Glutamatergic neuron (in vitro differentiated cells): ENCODE data around the gene CDK2. TPM values are rescaled to one million over a fixed set of nuclear protein-coding genes. Genes with fewer than 3 reads are reported as not detected.
A peak's percentile ranks its signal among the peaks of the same experiment; 100 is the strongest.
"Not testable (repeated sequence)": the region's sequence is repeated elsewhere in the genome, so short reads cannot be mapped to it uniquely, and the experiment has no call there.

ENCODE experiments used
- DNase-seq: peaks from one replicate; pipeline ENCODE4 v3.0.0; 2022
- H3K27ac Mint-ChIP-seq: one replicate; pipeline ENCODE4 v1.8.0; 2020; ENCODE audit warnings: mild to moderate bottlenecking, mixed read lengths, inconsistent platforms; ENCODE audit not compliant: unreplicated experiment
- H3K27me3 Mint-ChIP-seq: one replicate; pipeline ENCODE4 v1.8.0; 2020; ENCODE audit warnings: mild to moderate bottlenecking, moderate library complexity, mixed read lengths, inconsistent platforms; ENCODE audit not compliant: unreplicated experiment
- H3K36me3 Mint-ChIP-seq: one replicate; pipeline ENCODE4 v1.8.0; 2020; ENCODE audit warnings: mild to moderate bottlenecking, mixed read lengths, inconsistent platforms; ENCODE audit not compliant: unreplicated experiment
- H3K4me1 Mint-ChIP-seq: one replicate; pipeline ENCODE4 v1.8.0; 2020; ENCODE audit warnings: mild to moderate bottlenecking, low read depth, mixed read lengths, inconsistent platforms; ENCODE audit not compliant: unreplicated experiment
- H3K4me3 Mint-ChIP-seq: one replicate; pipeline ENCODE4 v1.8.0; 2020; ENCODE audit warnings: mild to moderate bottlenecking, mixed read lengths, inconsistent platforms; ENCODE audit not compliant: unreplicated experiment
- H3K9me3 Mint-ChIP-seq: one replicate; pipeline ENCODE4 v1.8.0; 2020; ENCODE audit warnings: mild to moderate bottlenecking, moderate library complexity, mixed read lengths, inconsistent platforms; ENCODE audit not compliant: unreplicated experiment
- long read RNA-seq: library from polyadenylated mRNA; unstranded; transcript quantifications from one replicate; pipeline ENCODE4 v2.0.0, GENCODE V29; 2020; ENCODE audit not compliant: unreplicated experiment
- total RNA-seq: library from RNA; stranded (reverse); fragmentation: NEBNext Ultra II Directional; extraction: Animal tissue kit (Norgen Biotek cat#: 25700); gene quantifications from one replicate; pipeline ENCODE4 v1.2.1, GENCODE V29; 2021; ENCODE audit not compliant: unreplicated experiment
- TF ChIP-seq, protein P1 (sequence below): fragments of 200-600 bp; sonication (generic); IDR thresholded peaks from one replicate; pipeline ENCODE4 v1.5.0; 2021; ENCODE audit not compliant: partially characterized antibody, unreplicated experiment

The CDK2 gene
- 20.5 TPM for total RNA-seq
- long read RNA-seq, transcript CDK2-201 (7 exons, 2,296 nt), result major isoform, 8 of 9 reads
- long read RNA-seq, partial matches to known transcripts, result 0 of 9 reads
- long read RNA-seq, other reads (novel, unspliced or antisense), result 0 of 9 reads

DNA sequence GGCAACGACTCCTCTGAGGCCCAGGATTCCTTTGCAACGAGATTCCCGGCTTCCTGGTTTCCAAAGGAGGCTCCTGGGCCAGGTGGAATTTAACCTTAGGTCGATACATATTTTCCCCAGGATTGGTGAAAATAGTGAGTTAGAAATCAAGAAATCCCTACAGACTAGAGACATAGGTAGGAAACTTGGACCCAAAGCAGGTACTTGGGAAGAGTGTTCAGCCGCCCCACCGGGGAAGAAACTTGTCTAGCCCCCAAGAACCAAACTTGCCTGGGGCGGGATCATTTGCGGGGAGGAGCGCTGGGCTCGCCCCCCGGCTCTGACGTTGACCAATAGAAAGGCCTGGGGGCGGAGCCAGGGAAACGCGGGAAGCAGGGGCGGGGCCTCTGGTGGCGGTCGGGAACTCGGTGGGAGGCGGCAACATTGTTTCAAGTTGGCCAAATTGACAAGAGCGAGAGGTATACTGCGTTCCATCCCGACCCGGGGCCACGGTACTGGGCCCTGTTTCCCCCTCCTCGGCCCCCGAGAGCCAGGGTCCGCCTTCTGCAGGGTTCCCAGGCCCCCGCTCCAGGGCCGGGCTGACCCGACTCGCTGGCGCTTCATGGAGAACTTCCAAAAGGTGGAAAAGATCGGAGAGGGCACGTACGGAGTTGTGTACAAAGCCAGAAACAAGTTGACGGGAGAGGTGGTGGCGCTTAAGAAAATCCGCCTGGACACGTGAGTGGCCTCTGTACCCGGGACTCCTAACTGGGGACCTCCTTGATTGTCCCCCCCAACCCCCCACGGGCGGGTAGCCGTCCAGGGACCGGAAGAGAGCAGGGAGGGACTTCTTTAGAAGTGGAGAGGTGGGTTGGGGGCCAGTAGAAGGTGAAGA is at the start of gene CDK2:
TSS of gene CDK2 (plus strand) at position 423 of the 874 bp plus-strand sequence. CDS start at position 602, 179 bp downstream.
- Mint-ChIP-seq H3K27me3 (peaks cover 10% of the 10 kb centered on the region), H3K9me3 (peaks cover 8% of the 10 kb centered on the region), H3K27ac (peak within 1 kb of the TSS; percentile 96), H3K36me3 (no peaks in the 10 kb centered on the region), H3K4me1 (peaks cover 12% of the 10 kb centered on the region), H3K4me3 (peak within 1 kb of the TSS; percentile 89)
- TF ChIP-seq, protein P1, sequence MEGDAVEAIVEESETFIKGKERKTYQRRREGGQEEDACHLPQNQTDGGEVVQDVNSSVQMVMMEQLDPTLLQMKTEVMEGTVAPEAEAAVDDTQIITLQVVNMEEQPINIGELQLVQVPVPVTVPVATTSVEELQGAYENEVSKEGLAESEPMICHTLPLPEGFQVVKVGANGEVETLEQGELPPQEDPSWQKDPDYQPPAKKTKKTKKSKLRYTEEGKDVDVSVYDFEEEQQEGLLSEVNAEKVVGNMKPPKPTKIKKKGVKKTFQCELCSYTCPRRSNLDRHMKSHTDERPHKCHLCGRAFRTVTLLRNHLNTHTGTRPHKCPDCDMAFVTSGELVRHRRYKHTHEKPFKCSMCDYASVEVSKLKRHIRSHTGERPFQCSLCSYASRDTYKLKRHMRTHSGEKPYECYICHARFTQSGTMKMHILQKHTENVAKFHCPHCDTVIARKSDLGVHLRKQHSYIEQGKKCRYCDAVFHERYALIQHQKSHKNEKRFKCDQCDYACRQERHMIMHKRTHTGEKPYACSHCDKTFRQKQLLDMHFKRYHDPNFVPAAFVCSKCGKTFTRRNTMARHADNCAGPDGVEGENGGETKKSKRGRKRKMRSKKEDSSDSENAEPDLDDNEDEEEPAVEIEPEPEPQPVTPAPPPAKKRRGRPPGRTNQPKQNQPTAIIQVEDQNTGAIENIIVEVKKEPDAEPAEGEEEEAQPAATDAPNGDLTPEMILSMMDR, result no peak
- DNase-seq, result peak; percentile 92

DNA sequence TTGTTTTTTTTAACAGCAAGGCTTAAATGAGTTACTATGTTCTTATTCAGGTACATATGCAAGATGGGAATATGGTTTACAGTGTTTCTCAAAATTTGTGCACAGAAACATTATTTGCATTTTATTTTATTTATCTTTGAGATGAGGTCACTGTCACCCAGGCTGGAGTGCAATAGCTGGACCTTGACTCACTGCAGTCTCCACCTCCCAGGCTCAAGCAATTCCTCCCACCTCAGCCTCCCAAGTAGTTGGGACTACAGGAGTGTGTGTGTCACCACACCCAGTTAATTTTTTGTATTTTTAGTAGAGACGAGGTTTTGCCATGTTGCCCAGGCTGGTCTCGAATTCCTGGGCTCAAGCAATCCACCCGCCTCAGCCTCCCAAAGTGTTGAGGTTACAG is 47.6 kb upstream of the CDK2 start:
- H3K4me3 Mint-ChIP-seq, H3K36me3 Mint-ChIP-seq, H3K27ac Mint-ChIP-seq, H3K27me3 Mint-ChIP-seq, DNase-seq, H3K4me1 Mint-ChIP-seq, H3K9me3 Mint-ChIP-seq: not testable (repeated sequence)

DNA sequence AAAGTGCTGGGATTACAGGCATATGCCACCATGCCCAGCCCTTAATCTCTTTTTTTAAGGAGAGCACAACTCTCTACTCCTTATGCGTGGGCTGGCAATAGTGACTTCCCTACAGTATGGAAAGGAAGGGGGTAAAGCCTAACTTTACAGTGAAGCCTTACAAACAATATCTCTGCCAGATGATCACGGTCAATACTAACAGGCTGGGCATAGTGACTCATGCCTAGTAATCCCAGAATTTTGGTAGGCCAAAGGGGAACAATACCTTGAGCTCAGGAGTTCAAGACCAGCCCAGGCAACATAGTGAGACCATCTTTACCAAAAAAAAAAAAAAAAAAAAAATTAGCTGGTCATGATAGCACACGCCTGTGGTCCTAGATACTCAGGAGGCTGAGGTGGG is 44.5 kb upstream of the CDK2 start:
- H3K4me1 Mint-ChIP-seq, result peaks cover 15% of the 10 kb centered on the region
- no peak overlapping the region for H3K27ac Mint-ChIP-seq
- peaks cover 2% of the 10 kb centered on the region for H3K27me3 Mint-ChIP-seq
- H3K9me3 Mint-ChIP-seq, result peaks cover 4% of the 10 kb centered on the region
- H3K4me3 Mint-ChIP-seq, result no peak overlapping the region
- TF ChIP-seq, protein P1, result no peak
- H3K36me3 Mint-ChIP-seq, result no peaks in the 10 kb centered on the region
- no peak for DNase-seq

DNA sequence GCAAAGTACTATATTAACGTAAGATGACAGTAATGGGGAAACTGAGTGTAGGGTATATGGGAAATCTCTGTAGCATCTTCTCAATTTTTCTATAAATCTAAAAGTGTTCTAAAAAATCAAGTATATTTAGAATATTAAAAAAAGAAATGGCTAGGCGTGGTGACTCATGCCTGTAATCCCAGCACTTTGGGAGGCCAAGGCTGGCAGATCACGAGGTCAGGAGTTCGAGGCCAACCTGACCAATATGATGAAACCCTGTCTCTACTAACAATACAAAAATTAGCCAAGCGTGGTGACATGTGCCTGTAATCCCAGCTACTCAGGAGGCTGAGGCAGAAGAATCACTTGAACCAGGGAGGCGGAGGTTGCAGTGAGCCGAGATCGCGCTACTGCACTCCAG is 43.0 kb upstream of the CDK2 start:
- peaks cover 15% of the 10 kb centered on the region for H3K4me1 Mint-ChIP-seq
- H3K36me3 Mint-ChIP-seq, H3K27me3 Mint-ChIP-seq, DNase-seq, H3K27ac Mint-ChIP-seq, H3K9me3 Mint-ChIP-seq, H3K4me3 Mint-ChIP-seq: not testable (repeated sequence)

DNA sequence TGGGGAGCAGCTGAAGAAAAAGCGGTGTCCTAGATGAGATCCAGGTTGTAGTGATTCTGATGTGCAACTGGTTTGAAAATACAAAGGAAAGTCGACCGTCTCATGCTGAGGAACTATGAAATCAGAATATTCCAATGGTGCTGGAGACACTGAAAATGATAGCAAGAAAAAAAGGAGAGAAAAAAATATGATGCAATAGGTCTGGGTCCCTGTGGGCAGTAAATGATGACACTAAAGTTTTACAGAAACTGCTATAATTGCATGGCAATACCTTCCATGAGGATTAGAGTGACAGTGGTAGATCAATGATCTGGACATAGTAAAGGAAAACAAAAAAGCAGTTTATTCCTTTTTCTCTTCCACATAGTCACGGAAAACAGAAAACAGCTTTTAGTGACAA is 41.3 kb upstream of the CDK2 start:
- peaks cover 10% of the 10 kb centered on the region for H3K9me3 Mint-ChIP-seq
- TF ChIP-seq, protein P1, result no peak
- H3K36me3 Mint-ChIP-seq, result no peaks in the 10 kb centered on the region
- H3K4me1 Mint-ChIP-seq, result peaks cover 16% of the 10 kb centered on the region
- no peak for DNase-seq
- peak overlapping the region; percentile 98 for H3K4me3 Mint-ChIP-seq
- H3K27ac Mint-ChIP-seq, result peak overlapping the region; percentile 28
- H3K27me3 Mint-ChIP-seq, result peaks cover 9% of the 10 kb centered on the region
